ENCODE measurements around the gene CPNE9.
"Not testable (repeated sequence)": the region's sequence is repeated elsewhere in the genome, so short reads cannot be mapped to it uniquely, and the experiment has no call there.

CPNE9 gene

GRCh38 chr3:9749645-9750555, 46.3 kb downstream of the CPNE9 start, which contains the start of gene OGG1:
TSS of gene OGG1 (plus strand) at chr3:9749952. CDS start at chr3:9750287, 335 bp downstream.
- peak; percentile 96 for DNase-seq

GRCh38 chr3:9750556-9751411, 47.2 kb downstream of the CPNE9 start:
- no peak for DNase-seq

GRCh38 chr3:9754678-9755077, 51.0 kb downstream of the CPNE9 start:
- no peak for DNase-seq

GRCh38 chr3:9757427-9757826, 53.8 kb downstream of the CPNE9 start:
- DNase-seq = no peak

GRCh38 chr3:9760779-9761505, 57.3 kb downstream of the CPNE9 start:
- DNase-seq = no peak

- no peak for DNase-seq
These were observed 58.3 kb downstream of the CPNE9 start for GRCh38 chr3:9761919-9762318.

GRCh38 chr3:9762871-9763270, 59.2 kb downstream of the CPNE9 start:
- no peak for DNase-seq

GRCh38 chr3:9765865-9766264, 62.2 kb downstream of the CPNE9 start:
- no peak for DNase-seq

- no peak for DNase-seq
These were observed 63.8 kb downstream of the CPNE9 start for GRCh38 chr3:9767418-9767817.

- DNase-seq = no peak
These were observed 64.6 kb downstream of the CPNE9 start for GRCh38 chr3:9768141-9768775.

- DNase-seq = no peak
These were observed 65.4 kb downstream of the CPNE9 start for GRCh38 chr3:9769012-9769411.

GRCh38 chr3:9769426-9770275, 66.0 kb downstream of the CPNE9 start, which contains the start of gene CAMK1:
TSS of gene CAMK1 (minus strand) at chr3:9769947. CDS start at chr3:9767749, 2,198 bp downstream.
- DNase-seq = peak; percentile 57

- no peak for DNase-seq
These were observed 66.7 kb downstream of the CPNE9 start for GRCh38 chr3:9770276-9770812.

- DNase-seq = not testable (repeated sequence)
These were observed 67.4 kb downstream of the CPNE9 start for GRCh38 chr3:9771007-9771406.

- no peak for DNase-seq
These were observed 73.5 kb downstream of the CPNE9 start for GRCh38 chr3:9776896-9777693.

GRCh38 chr3:9777694-9778021, 74.0 kb downstream of the CPNE9 start:
- no peak for DNase-seq

- no peak for DNase-seq
These were observed 74.8 kb downstream of the CPNE9 start for GRCh38 chr3:9778143-9779074.

GRCh38 chr3:9779075-9779593, 75.5 kb downstream of the CPNE9 start:
- no peak for DNase-seq

Data from CD4-positive, alpha-beta T cell treated with Interleukin-12 subunit alpha and Interleukin-12 subunit beta, for 1 hour (primary cell).